H1 (cell line): ENCODE measurements around the gene MSMP. TPM values are rescaled to one million over a fixed set of nuclear protein-coding genes. Genes with fewer than 3 reads are reported as not detected.

ENCODE experiments used
- BACH1 ChIP-seq: IDR thresholded peaks from 2 replicates; pipeline ENCODE4 v1.6.1; 2012; ENCODE audit warnings: low read length, improper control_type of control experiment
- BRCA1 ChIP-seq: IDR thresholded peaks from 2 replicates; pipeline ENCODE4 v1.6.1; 2012; ENCODE audit warnings: low read depth, low read length, improper control_type of control experiment
- CHD7 ChIP-seq: fragments of 300-600 bp; sonication (generic); IDR thresholded peaks from 2 replicates; pipeline ENCODE4 v1.7.1; 2012; ENCODE audit warnings: low read length, moderate library complexity, mild to moderate bottlenecking, inconsistent platforms; ENCODE audit not compliant: insufficient replicate concordance
- CTCF ChIP-seq, 3 experiments: IDR thresholded peaks; 1 replicate in 2 of 3; 2 replicates in 1 of 3; pipeline versions ENCODE4 v1.5.1 to v1.6.1; 2011; ENCODE audit warnings: low read length in 3 of 3, mild to moderate bottlenecking in 3 of 3, inconsistent platforms in 2 of 3, low read depth in 1 of 3, moderate library complexity in 1 of 3; ENCODE audit not compliant: insufficient read depth in 1 of 3; ENCODE audit errors: control extremely low read depth in 1 of 3
- MAFK ChIP-seq: IDR thresholded peaks from 2 replicates; pipeline ENCODE4 v1.6.1; 2012; ENCODE audit warnings: low read depth, mild to moderate bottlenecking, improper control_type of control experiment, low read length
- RAD21 ChIP-seq, 2 experiments: IDR thresholded peaks in 1 of 2; conservative IDR thresholded peaks in 1 of 2; 2 replicates each; pipeline ENCODE4 v1.6.1; 2011; ENCODE audit warnings: low read depth in 2 of 2, low read length in 2 of 2, improper control_type of control experiment in 1 of 2, inconsistent platforms in 1 of 2, mild to moderate bottlenecking in 1 of 2, moderate library complexity in 1 of 2
- RBBP5 ChIP-seq: IDR thresholded peaks from 2 replicates; pipeline ENCODE4 v1.7.1; 2012; ENCODE audit warnings: low read depth, mild to moderate bottlenecking, inconsistent platforms, low read length, moderate library complexity, borderline replicate concordance
- TBP ChIP-seq: IDR thresholded peaks from 2 replicates; pipeline ENCODE4 v1.6.1; 2011; ENCODE audit warnings: low read depth, low read length, improper control_type of control experiment
- polyA plus RNA-seq, 7 experiments: library from polyadenylated mRNA; depleted of rRNA in 3 of 7; stranded (reverse) in 5 of 7; unstranded in 2 of 7; fragments of >200 nt in 5 of 7; fragments of 200-250 nt in 2 of 7; gene quantifications; 1 replicate in 5 of 7; 2 replicates in 1 of 7; 4 replicates in 1 of 7; pipeline versions ENCODE4 v1.2.1 to v1.2.3, GENCODE V29; 2011 to 2013; ENCODE audit warnings: missing spikeins in 2 of 7, mixed read lengths in 2 of 7
- total RNA-seq: library from RNA; stranded (reverse); fragmentation: NEBNext Ultra II Directional; extraction: Animal tissue kit (Norgen Biotek cat#: 25700); gene quantifications from 2 replicates; pipeline ENCODE4 v1.2.1, GENCODE V29; 2021

MSMP gene
- total and polyA plus RNA-seq, 2 of the 8 experiments (the other 6 are each of a cell fraction or from before 2014, with no cell fraction given): 0.53 TPM; not detected in 1

GRCh38 chr9:35712762-35713400 is 41.2 kb downstream of the MSMP start (continued):
- TF ChIP-seq CHD7 (no peak), BACH1 (no peak), TBP (no peak), BRCA1 (no peak), CTCF (IDR thresholded peaks at IDR 0.05; ENCODE audit: control extremely low read depth in 1 of 3, insufficient read depth in 1 of 3, low read depth in 1 of 3, low read length in 3 of 3) (peak in 2 of 3 experiments; percentile 39 to 45; a peak in 3 of 4 replicates), RAD21 (IDR thresholded peaks at IDR 0.05 in 1 of 2, conservative IDR thresholded peaks at IDR 0.05 in 1 of 2; ENCODE audit: low read depth in 2 of 2, low read length in 2 of 2) (peak; percentile 21 to 22; a peak in 2 of 4 replicates), RBBP5 (no peak), MAFK (no peak)
